Spleen (tissue), 11 donors: Measurements from ENCODE around the gene EXD3. TPM values are rescaled to one million over a fixed set of nuclear protein-coding genes. Genes with fewer than 3 reads are reported as not detected.

ENCODE experiments used
- DNase-seq: peaks from one replicate; pipeline ENCODE4 v3.0.0-alpha.2; 2020
- H3K27ac ChIP-seq, 8 donors: fragments of 200-600 bp; sonication (generic) in 7 of 8; 1 replicate in 4 of 8; 2 replicates in 4 of 8; pipeline versions ENCODE4 v1.5.0 to v1.8.0; 2016 to 2021; ENCODE audit warnings: inconsistent platforms in 4 of 8, mild to moderate bottlenecking in 4 of 8, moderate library complexity in 1 of 8
- H3K27me3 ChIP-seq, 7 donors: fragments of 200-600 bp; sonication (generic) in 6 of 7; replicated peaks in 1 of 7; 1 replicate in 4 of 7; 2 replicates in 3 of 7; pipeline versions ENCODE4 v1.5.0 to v1.8.0; 2016 to 2021; ENCODE audit warnings: inconsistent platforms in 3 of 7, mild to moderate bottlenecking in 1 of 7
- H3K36me3 ChIP-seq, 6 donors: fragments of 200-600 bp; sonication (generic) in 5 of 6; 1 replicate in 4 of 6; 2 replicates in 2 of 6; pipeline versions ENCODE4 v1.5.0 to v1.8.0; 2016 to 2021; ENCODE audit warnings: inconsistent platforms in 2 of 6
- H3K4me1 ChIP-seq, 6 donors: fragments of 200-600 bp; sonication (generic) in 5 of 6; 1 replicate in 3 of 6; 2 replicates in 3 of 6; pipeline versions ENCODE4 v1.5.0 to v1.8.0; 2016 to 2021; ENCODE audit warnings: inconsistent platforms in 3 of 6
- H3K4me3 ChIP-seq, 8 donors: fragments of 200-600 bp; sonication (generic) in 7 of 8; 1 replicate in 4 of 8; 2 replicates in 4 of 8; pipeline versions ENCODE4 v1.5.0 to v1.8.0; 2016 to 2021; ENCODE audit warnings: inconsistent platforms in 4 of 8, mild to moderate bottlenecking in 4 of 8, moderate library complexity in 2 of 8
- H3K9me3 ChIP-seq, 8 donors: fragments of 200-600 bp; sonication (generic) in 7 of 8; 1 replicate in 4 of 8; 2 replicates in 4 of 8; pipeline versions ENCODE4 v1.5.0 to v1.8.0; 2016 to 2021; ENCODE audit warnings: inconsistent platforms in 4 of 8
- POLR2A ChIP-seq, 3 donors: fragments of 450-650 bp; IDR thresholded peaks; one replicate each; pipeline ENCODE4 v1.5.1; 2017; ENCODE audit warnings: antibody characterized with exemption in 3 of 3, mild to moderate bottlenecking in 1 of 3
- POLR2AphosphoS5 ChIP-seq, 3 donors: sonication (generic); formaldehyde crosslinking; IDR thresholded peaks; one replicate each; pipeline ENCODE4 v1.5.1; 2017; ENCODE audit warnings: antibody characterized with exemption in 3 of 3
- WGBS, 5 donors: extraction: QIAGEN DNeasy Blood & Tissue Kit in 3 of 5; methylation state at CpG; one replicate each; pipeline versions ENCODE4 v1.1.5 to v1.1.7; 2013 to 2018; 5-methylcytosine and 5-hydroxymethylcytosine counted together
- intact Hi-C: fragments of 100-400 bp; cut with DNase I; formaldehyde crosslinking; loops from one replicate; pipeline ENCODE4 v1.15.0; 2023; ENCODE audit warnings: low total_unique reads
- polyA plus RNA-seq, 3 donors: library from polyadenylated mRNA; stranded (reverse); fragments of 200-250 nt; gene quantifications; one replicate each; pipeline ENCODE4 v1.2.1, GENCODE V29; 2013
- total RNA-seq, 7 donors: library from RNA; depleted of rRNA in 3 of 7; stranded (reverse); fragments of >200 nt in 3 of 7; fragmentation: NEBNext Ultra II Directional in 4 of 7; extraction: Animal tissue kit (Norgen Biotek cat#: 25700) in 4 of 7; gene quantifications; one replicate each; pipeline versions ENCODE4 v1.1.0 to v1.2.1, GENCODE V29; 2016 to 2021
- TF ChIP-seq, protein P1 (sequence below), 11 experiments: fragments of 200-600 bp in 7 of 11; fragments of 450-650 bp in 4 of 11; sonication (generic) in 4 of 11; IDR thresholded peaks in 8 of 11; conservative IDR thresholded peaks in 3 of 11; 1 replicate in 7 of 11; 2 replicates in 4 of 11; pipeline versions ENCODE4 v1.4.0 to v1.8.0; 2016 to 2021; ENCODE audit warnings: antibody characterized with exemption in 11 of 11, inconsistent platforms in 4 of 11, mild to moderate bottlenecking in 1 of 11
- donor health status: healthy with polysubstance abuse.
- donor health status: DM: no; HTN: no; CAD: no; lungs with moderate emphysema.
- donor health status: DM: no; HTN: no; CAD: no.
- donor health status: Bipolar disorder and iron deficiency.
- donor health status: healthy.
- donor health status: DM: no; HTN: no; CAD: no.
- donor health status: DM: yes; HTN: yes; CAD: no.

EXD3 gene
- total and polyA plus RNA-seq, 10 donors: 14.5 to 62.3 (median 36.3) TPM

DNA sequence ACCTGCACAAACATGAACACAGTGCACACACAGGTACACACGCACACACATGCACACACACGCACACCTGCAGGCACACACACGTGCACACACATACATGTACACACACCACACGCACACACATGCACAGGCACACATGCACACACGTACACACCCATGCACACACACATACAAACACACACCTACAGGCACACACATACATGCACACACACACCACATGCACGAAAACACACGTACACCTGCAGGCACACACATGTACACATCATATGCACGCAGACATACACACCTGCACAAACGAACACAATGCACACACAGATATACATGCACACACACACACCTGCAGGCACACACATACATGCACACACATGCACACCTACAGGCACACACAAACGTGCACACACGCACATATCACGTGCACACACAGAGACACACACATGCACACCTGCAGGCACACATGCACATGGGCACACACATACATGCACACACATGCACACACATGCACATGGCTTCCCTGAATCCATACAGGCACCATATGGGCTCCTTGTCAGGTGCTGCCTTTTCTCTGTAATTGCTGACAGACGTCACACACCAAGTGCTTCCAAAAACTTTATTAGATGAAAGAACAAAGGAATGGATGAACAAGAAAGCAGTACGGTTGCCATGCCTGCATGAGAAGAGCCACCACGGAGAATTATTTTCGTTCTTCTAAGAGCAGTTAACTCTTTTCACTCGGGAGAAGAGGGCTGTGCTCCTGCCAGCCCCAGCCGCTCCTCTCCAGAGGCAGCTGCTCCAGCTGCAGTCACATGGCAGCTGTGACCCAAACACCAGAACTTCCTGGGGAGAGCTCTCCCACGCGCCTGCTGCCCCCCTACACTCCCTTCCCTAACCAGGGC, 57.2 kb downstream of the EXD3 start:
- DNase-seq: peak; percentile 32
- Histone ChIP-seq H3K9me3 (peaks cover 0 to 10% (median 0%) of the 10 kb centered on the region in 8 donors), H3K4me1 (peaks cover 0 to 7% (median 0%) of the 10 kb centered on the region in 6 donors), H3K36me3 (peaks cover 0 to 27% (median 0%) of the 10 kb centered on the region in 6 donors), H3K27me3 (no peaks in the 10 kb centered on the region), H3K4me3 (no peak overlapping the region), H3K27ac (no peak overlapping the region)
- intact Hi-C loops: no loop called here
- TF ChIP-seq POLR2AphosphoS5 (IDR thresholded peaks at IDR 0.05): no peak
- no peak for TF ChIP-seq POLR2A (IDR thresholded peaks at IDR 0.05)
- TF ChIP-seq, protein P1, sequence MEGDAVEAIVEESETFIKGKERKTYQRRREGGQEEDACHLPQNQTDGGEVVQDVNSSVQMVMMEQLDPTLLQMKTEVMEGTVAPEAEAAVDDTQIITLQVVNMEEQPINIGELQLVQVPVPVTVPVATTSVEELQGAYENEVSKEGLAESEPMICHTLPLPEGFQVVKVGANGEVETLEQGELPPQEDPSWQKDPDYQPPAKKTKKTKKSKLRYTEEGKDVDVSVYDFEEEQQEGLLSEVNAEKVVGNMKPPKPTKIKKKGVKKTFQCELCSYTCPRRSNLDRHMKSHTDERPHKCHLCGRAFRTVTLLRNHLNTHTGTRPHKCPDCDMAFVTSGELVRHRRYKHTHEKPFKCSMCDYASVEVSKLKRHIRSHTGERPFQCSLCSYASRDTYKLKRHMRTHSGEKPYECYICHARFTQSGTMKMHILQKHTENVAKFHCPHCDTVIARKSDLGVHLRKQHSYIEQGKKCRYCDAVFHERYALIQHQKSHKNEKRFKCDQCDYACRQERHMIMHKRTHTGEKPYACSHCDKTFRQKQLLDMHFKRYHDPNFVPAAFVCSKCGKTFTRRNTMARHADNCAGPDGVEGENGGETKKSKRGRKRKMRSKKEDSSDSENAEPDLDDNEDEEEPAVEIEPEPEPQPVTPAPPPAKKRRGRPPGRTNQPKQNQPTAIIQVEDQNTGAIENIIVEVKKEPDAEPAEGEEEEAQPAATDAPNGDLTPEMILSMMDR (IDR thresholded peaks at IDR 0.05 in 8 of 11, conservative IDR thresholded peaks at IDR 0.05 in 3 of 11): no peak
- WGBS, 5 donors: 84 to 88% (median 86%) methylated on average over 19 to 20 of the region's 20 CpGs

DNA sequence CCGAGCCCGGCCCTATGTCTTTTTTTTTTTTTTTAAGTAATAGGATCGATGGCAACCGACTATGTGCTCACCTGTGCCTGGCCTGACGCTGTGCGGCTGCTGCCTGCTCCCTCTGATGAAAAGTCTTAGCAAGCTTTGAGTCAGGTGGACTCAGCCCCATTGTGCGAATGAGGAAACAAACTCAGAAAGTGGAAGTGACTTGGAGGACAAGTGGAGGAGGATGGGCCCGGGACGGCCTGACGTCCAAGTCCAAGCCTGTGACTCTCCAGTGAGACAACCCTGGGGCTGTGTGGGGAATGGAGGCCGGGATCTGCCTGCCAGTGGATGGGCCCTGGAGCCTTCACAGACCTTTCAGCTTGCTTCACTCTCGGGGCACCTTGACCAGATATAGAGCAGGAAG, 57.9 kb downstream of the EXD3 start:
- Histone ChIP-seq H3K4me1 (peaks cover 0 to 7% (median 0%) of the 10 kb centered on the region in 6 donors), H3K9me3 (peaks cover 0 to 10% (median 0%) of the 10 kb centered on the region in 8 donors), H3K4me3 (no peak overlapping the region), H3K27me3 (no peaks in the 10 kb centered on the region), H3K27ac (no peak overlapping the region), H3K36me3 (peaks cover 0 to 26% (median 0%) of the 10 kb centered on the region in 6 donors)
- TF ChIP-seq POLR2AphosphoS5 (IDR thresholded peaks at IDR 0.05): no peak
- no peak for TF ChIP-seq POLR2A (IDR thresholded peaks at IDR 0.05)
- TF ChIP-seq, protein P1 (IDR thresholded peaks at IDR 0.05 in 8 of 11, conservative IDR thresholded peaks at IDR 0.05 in 3 of 11): no peak
- WGBS, 5 donors: 78 to 89% (median 81%) methylated on average over 12 of the region's 12 CpGs
- intact Hi-C loops: no loop called here
- peak; percentile 64 for DNase-seq

DNA sequence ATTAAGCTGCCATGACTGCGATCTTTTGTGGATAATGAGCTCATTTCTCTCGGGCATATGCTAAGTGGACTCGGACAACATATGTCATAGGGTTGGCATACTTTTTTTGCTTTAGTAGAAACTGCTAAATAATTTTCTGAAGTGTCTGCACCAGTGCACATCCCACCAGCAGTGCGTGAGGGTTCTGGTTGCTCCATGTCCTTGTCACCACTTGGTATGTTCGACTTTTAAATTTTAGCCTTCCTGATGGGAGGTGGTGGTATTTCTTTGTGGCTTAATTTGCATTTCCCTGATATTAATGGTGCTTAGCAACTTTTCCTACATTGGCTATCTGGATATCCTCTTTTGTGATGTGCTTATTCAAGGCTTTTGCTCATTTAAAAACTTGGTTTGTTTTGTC, 63.1 kb downstream of the EXD3 start:
- 91 to 92% (median 91%) methylated on average over 3 to 5 of the region's 5 CpGs; no CpG with 5 or more reads in 2 of the 5 donors for WGBS, 5 donors
- intact Hi-C loops: no loop called here
- Histone ChIP-seq H3K4me1 (peaks cover 0 to 4% (median 0%) of the 10 kb centered on the region in 6 donors), H3K9me3 (peaks cover 5 to 40% (median 27%) of the 10 kb centered on the region in 8 donors), H3K27ac (no peak overlapping the region), H3K27me3 (no peaks in the 10 kb centered on the region), H3K36me3 (peaks cover 0 to 11% (median 0%) of the 10 kb centered on the region in 6 donors), H3K4me3 (no peak overlapping the region)
- no peak for DNase-seq
- TF ChIP-seq POLR2A (IDR thresholded peaks at IDR 0.05) (no peak), POLR2AphosphoS5 (IDR thresholded peaks at IDR 0.05) (no peak)
- TF ChIP-seq, protein P1 (IDR thresholded peaks at IDR 0.05 in 8 of 11, conservative IDR thresholded peaks at IDR 0.05 in 3 of 11): no peak

DNA sequence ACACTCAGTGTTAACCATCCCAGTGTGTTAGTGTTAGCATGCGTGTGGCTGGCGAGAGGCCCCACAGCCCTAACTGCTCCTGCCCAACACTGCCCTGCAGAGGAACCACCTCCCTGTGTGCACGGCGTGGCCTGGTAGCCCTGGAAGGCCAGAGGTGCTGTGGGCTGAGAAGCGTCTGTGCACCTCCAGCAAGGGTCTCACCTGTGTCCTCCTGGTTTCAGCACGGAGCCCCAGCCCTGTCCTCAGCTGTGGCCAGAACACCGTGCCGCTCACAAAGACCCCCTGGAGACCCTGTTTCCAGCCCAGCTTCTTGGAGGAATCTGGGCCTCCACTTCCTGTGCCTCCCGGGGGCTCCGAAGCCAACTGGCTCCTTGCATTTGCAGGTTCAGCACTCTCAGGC, 64.8 kb downstream of the EXD3 start:
- TF ChIP-seq POLR2A (IDR thresholded peaks at IDR 0.05) (no peak), POLR2AphosphoS5 (IDR thresholded peaks at IDR 0.05) (no peak)
- TF ChIP-seq, protein P1 (IDR thresholded peaks at IDR 0.05 in 8 of 11, conservative IDR thresholded peaks at IDR 0.05 in 3 of 11): no peak
- Histone ChIP-seq H3K36me3 (peaks cover 0 to 11% (median 0%) of the 10 kb centered on the region in 6 donors), H3K27me3 (no peaks in the 10 kb centered on the region), H3K4me1 (peaks cover 0 to 19% (median 7%) of the 10 kb centered on the region in 6 donors), H3K9me3 (peaks cover 5 to 31% (median 27%) of the 10 kb centered on the region in 8 donors), H3K4me3 (no peak overlapping the region), H3K27ac (no peak overlapping the region)
- WGBS, 5 donors: 90 to 99% (median 96%) methylated on average over 10 of the region's 10 CpGs
- intact Hi-C loops: no loop called here
- DNase-seq: no peak
